VCaP (cell line): Measurements from ENCODE around the gene SPRR2E.
A peak's percentile ranks its signal among the peaks of the same experiment; 100 is the strongest.
"Not testable (repeated sequence)": the region's sequence is repeated elsewhere in the genome, so short reads cannot be mapped to it uniquely, and the experiment has no call there.

Experiments
- H3K27ac ChIP-seq: fragments of 450-650 bp; 2 replicates; pipeline ENCODE4 v1.5.1; 2017
- CTCF ChIP-seq: fragments of 450-650 bp; conservative IDR thresholded peaks from 2 replicates; pipeline ENCODE4 v1.5.1; 2017; ENCODE audit warnings: mild to moderate bottlenecking, moderate library complexity

SPRR2E gene

GRCh38 chr1:153058154-153058553 lies 36.2 kb downstream of the SPRR2E start:
- TF ChIP-seq CTCF, result peak; percentile 36
- H3K27ac ChIP-seq, result no peak overlapping the region

- no peak for TF ChIP-seq CTCF
- H3K27ac ChIP-seq, result no peak within 1 kb of the TSS
Observed at GRCh38 chr1:153057375-153057774, 37.0 kb downstream of the SPRR2E start, which contains the start of gene SPRR2A. TSS of gene SPRR2A (minus strand) at chr1:153057512. CDS start at chr1:153056735, 777 bp downstream.

- peak; percentile 15; the same call in 1 of the 2 replicates for TF ChIP-seq CTCF
- not testable (repeated sequence) for H3K27ac ChIP-seq
Observed at GRCh38 chr1:153056111-153056510, 38.2 kb downstream of the SPRR2E start.

- H3K27ac ChIP-seq, result no peak overlapping the region
- TF ChIP-seq CTCF, result no peak
Observed at GRCh38 chr1:153049211-153049610, 45.1 kb downstream of the SPRR2E start.
